Left lung (tissue), 10 donors: ENCODE measurements around the gene BDKRB2. TPM values are rescaled to one million over a fixed set of nuclear protein-coding genes. Genes with fewer than 3 reads are reported as not detected.

Source experiments
- ATAC-seq: fragments of 200-7000 bp; cut with Tn5 transposase; one replicate; pipeline ENCODE4 v1.9.1; 2020; ENCODE audit warnings: moderate library complexity
- DNase-seq, 4 donors: peaks; one replicate each; pipeline ENCODE4 v3.0.0-alpha.2; 2013 to 2020
- H3K27ac ChIP-seq, 2 donors: fragments of 200-600 bp; sonication (generic) in 1 of 2; one replicate each; pipeline versions ENCODE4 v1.5.0 to v1.8.0; 2020 to 2021
- H3K27me3 ChIP-seq, 2 donors: fragments of 200-600 bp; sonication (generic) in 1 of 2; one replicate each; pipeline versions ENCODE4 v1.5.0 to v1.8.0; 2020 to 2021
- H3K36me3 ChIP-seq, 2 donors: fragments of 200-600 bp; sonication (generic) in 1 of 2; one replicate each; pipeline versions ENCODE4 v1.5.0 to v1.8.0; 2020 to 2021
- H3K4me1 ChIP-seq, 2 donors: fragments of 200-600 bp; one replicate each; pipeline ENCODE4 v1.8.0; 2021
- H3K4me3 ChIP-seq, 2 donors: fragments of 200-600 bp; sonication (generic) in 1 of 2; one replicate each; pipeline versions ENCODE4 v1.5.0 to v1.8.0; 2020 to 2021; ENCODE audit warnings: mild to moderate bottlenecking in 1 of 2
- H3K9me3 ChIP-seq, 2 donors: fragments of 200-600 bp; sonication (generic) in 1 of 2; one replicate each; pipeline versions ENCODE4 v1.5.0 to v1.8.0; 2020 to 2021
- intact Hi-C, 2 donors: fragments of 100-400 bp; cut with DNase I; formaldehyde crosslinking; loops; one replicate each; pipeline versions ENCODE4 v1.11.2 to v1.14.2; 2022
- polyA plus RNA-seq, 6 donors: library from polyadenylated mRNA; unstranded; fragments of 120-200 nt; gene quantifications; one replicate each; pipeline ENCODE4 v1.2.1, GENCODE V29; 2013; ENCODE audit not compliant: insufficient read length in 6 of 6
- total RNA-seq, 2 donors: library from RNA; stranded (reverse); fragmentation: NEBNext Ultra II Directional; extraction: Animal tissue kit (Norgen Biotek cat#: 25700); gene quantifications; one replicate each; pipeline ENCODE4 v1.2.1, GENCODE V29; 2021
- TF ChIP-seq, protein P1 (sequence below), 2 donors: fragments of 200-600 bp; sonication (generic) in 1 of 2; IDR thresholded peaks; one replicate each; pipeline versions ENCODE4 v1.5.0 to v1.8.0; 2021; ENCODE audit warnings: antibody characterized with exemption in 2 of 2
- donor health status: DM: no; HTN: yes; CAD: no.
- donor health status: DM: no; HTN: no; CAD: no.

Gene BDKRB2
- total and polyA plus RNA-seq, 8 donors, result 0.80 to 1.9 (median 1.2) TPM

DNA sequence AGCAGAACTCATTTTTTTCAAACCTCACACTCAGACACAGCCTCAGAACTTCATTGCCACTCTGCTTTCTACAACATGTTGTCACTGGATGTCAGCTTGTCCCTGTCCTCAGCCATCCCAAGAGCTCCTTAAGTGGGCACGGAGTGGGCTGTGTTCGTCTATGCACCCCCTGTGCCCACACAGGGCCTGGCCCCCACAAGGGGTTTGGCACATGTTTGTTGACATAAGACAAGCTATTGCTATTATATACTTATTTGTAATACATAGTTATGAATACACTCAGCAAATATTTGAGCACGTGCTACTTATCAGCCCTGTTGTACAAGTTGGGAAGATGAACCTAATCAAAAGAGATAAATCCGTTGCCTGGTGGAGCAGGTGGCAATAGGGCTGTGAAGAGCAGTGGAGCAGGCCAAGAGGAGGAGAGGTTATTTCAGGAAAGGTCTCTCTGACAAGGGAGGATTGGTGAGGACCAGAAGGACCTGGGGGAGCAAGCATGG lies 47.1 kb downstream of the BDKRB2 start:
- TF ChIP-seq, protein P1, sequence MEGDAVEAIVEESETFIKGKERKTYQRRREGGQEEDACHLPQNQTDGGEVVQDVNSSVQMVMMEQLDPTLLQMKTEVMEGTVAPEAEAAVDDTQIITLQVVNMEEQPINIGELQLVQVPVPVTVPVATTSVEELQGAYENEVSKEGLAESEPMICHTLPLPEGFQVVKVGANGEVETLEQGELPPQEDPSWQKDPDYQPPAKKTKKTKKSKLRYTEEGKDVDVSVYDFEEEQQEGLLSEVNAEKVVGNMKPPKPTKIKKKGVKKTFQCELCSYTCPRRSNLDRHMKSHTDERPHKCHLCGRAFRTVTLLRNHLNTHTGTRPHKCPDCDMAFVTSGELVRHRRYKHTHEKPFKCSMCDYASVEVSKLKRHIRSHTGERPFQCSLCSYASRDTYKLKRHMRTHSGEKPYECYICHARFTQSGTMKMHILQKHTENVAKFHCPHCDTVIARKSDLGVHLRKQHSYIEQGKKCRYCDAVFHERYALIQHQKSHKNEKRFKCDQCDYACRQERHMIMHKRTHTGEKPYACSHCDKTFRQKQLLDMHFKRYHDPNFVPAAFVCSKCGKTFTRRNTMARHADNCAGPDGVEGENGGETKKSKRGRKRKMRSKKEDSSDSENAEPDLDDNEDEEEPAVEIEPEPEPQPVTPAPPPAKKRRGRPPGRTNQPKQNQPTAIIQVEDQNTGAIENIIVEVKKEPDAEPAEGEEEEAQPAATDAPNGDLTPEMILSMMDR (IDR thresholded peaks at IDR 0.05), result no peak
- H3K27ac ChIP-seq, result no peak overlapping the region
- ATAC-seq, result no peak
- intact Hi-C loops, result no loop called here
- peaks cover 0 to 11% of the 10 kb centered on the region in 2 donors for H3K27me3 ChIP-seq
- H3K9me3 ChIP-seq, result no peaks in the 10 kb centered on the region
- H3K4me1 ChIP-seq, result no peaks in the 10 kb centered on the region
- peak in 1 of 4 donors; percentile 31 for DNase-seq
- no peak overlapping the region for H3K4me3 ChIP-seq
- no peaks in the 10 kb centered on the region for H3K36me3 ChIP-seq

DNA sequence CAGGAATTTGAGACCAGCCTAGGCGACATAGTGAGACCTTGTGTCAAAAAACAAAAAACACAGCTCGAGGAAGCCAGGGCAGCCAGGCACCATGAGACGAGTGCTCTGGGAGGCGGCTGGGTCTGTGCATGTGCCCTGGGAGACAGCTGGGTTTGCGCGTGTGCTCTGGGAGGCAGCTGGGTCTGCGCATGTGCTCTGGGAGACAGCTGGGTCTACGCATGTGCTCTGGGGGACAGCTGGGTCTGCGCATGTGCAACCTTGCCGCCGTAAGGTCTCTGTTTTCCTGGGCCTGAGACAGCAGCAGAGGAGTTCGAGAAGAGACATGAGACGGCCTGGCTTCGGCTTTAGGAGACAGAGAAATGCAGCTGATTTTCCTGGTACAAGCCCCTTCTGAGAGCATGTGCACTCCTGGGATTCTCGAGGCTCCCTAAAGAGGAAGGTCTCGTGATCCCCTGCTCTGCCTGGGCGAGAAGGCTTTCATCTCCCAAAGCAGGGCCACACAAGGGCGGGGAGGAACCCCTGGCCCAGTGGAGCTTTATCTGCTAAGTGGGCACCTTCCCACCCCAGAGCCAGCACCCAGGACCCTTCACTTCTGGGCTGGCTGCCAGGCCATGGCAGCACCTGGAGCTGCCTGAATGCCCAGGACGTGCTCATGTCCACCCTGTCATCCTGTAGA lies 47.8 kb downstream of the BDKRB2 start:
- ATAC-seq (no peak), DNase-seq (peak in 1 of 4 donors; percentile 48)
- Histone ChIP-seq H3K4me3 (no peak overlapping the region), H3K27ac (no peak overlapping the region), H3K36me3 (no peaks in the 10 kb centered on the region), H3K4me1 (no peaks in the 10 kb centered on the region), H3K27me3 (peaks cover 0 to 16% of the 10 kb centered on the region in 2 donors), H3K9me3 (no peaks in the 10 kb centered on the region)
- TF ChIP-seq, protein P1 (IDR thresholded peaks at IDR 0.05), result no peak
- intact Hi-C loops, result no loop called here

DNA sequence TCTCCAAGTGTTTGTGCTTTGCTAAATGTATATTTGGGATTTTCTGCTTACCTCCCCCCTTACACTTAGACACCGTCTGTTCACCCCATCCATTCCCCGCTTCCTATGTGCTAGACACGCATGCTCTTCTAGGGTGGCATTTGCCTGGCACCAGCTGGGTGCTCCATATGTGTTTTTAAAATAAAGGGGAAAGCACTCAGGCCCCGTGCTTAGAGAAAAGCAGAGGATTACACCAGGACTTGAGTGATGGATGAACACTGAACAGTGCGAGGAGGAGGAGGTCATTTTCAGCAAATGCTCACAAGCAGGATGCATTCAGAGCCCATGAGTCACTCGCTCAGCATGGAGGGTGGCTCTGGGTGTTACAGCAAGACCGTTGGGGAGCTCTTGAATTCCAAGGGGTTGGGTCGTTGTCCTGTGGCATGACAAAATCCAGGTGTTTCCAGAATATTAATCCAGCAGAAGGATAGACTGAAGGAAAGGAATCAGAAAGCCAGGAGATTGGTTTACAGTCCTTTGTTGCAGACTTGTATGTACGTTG lies 48.4 kb downstream of the BDKRB2 start:
- intact Hi-C loops, result no loop called here
- Histone ChIP-seq H3K9me3 (no peaks in the 10 kb centered on the region), H3K4me3 (no peak overlapping the region), H3K36me3 (no peaks in the 10 kb centered on the region), H3K27me3 (peaks cover 0 to 16% of the 10 kb centered on the region in 2 donors), H3K4me1 (no peaks in the 10 kb centered on the region), H3K27ac (no peak overlapping the region)
- peak in 1 of 4 donors; percentile 14 for DNase-seq
- TF ChIP-seq, protein P1 (IDR thresholded peaks at IDR 0.05), result no peak
- peak; percentile 77 for ATAC-seq

DNA sequence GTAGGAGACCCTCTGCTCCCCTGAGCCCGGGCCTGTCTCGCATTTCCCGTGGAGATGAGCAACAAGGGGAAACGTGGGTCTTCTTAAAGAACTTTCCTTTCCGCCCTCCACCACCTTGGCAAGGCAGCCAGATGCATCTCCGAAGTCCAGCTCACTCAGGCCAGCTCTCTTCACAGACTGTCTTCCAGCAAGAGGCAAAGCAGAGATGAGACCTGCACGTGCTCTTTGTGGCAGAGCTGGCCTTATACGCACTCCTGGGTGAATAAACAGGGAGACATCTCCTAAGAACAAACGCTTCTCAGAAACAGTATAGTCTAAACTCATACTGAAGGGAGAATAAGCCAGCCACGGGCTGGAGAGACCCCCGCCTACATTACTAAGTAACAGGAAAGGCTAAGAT lies 50.0 kb downstream of the BDKRB2 start:
- peaks cover 0 to 22% of the 10 kb centered on the region in 2 donors for H3K27me3 ChIP-seq
- intact Hi-C loops, result no loop called here
- H3K4me1 ChIP-seq, result no peaks in the 10 kb centered on the region
- TF ChIP-seq, protein P1 (IDR thresholded peaks at IDR 0.05), result no peak
- DNase-seq (peak in 1 of 4 donors; percentile 10), ATAC-seq (no peak)
- H3K36me3 ChIP-seq, result no peaks in the 10 kb centered on the region
- H3K4me3 ChIP-seq, result no peak overlapping the region
- H3K27ac ChIP-seq, result no peak overlapping the region
- H3K9me3 ChIP-seq, result no peaks in the 10 kb centered on the region

DNA sequence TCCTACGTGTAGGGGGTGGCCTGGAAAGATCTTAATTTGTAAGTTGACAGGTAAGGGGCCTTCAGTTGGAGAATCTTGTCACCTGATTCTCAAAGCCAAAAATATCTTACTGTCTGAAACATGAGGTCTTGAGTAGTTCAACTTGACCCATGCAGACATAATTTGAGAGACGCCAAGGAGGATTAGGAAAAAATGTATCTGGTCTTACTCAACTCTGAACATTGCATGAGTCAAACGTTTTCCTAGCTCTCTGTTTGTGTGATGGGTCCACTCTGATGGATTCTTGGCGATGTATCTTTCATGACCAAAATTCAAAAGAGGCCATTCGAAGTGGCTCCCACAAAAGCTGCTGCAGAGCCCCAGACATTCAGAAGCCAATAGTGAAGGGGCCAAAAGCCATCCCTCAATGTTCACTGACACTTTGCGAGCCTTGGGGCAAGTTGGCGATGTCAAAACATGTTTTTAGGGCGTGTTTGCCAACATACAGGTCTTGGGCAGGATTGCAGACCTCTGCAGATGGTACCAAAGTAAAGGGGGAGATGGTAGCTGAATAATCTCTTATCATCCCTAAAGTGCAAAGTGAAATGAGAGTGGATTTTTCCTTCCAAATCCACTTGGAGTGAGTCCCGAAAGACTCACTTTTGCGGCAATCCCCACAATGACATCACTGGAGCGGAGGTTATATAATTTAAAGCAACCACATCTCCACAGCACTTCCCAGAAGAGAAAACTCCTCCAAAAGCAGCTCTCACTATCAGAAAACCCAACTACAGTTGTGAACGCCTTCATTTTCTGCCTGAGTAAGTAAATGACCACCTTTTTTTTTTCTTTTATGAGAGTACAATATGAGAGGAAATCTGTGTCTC lies 51.1 kb downstream of the BDKRB2 start, which contains the start of gene BDKRB1:
TSS of gene BDKRB1 (plus strand) at position 710 of the 866 bp plus-strand sequence. CDS start 7,473 bp downstream, outside the sequence.
- no peak for DNase-seq
- H3K27me3 ChIP-seq, result peaks cover 0 to 22% of the 10 kb centered on the region in 2 donors
- H3K36me3 ChIP-seq, result no peaks in the 10 kb centered on the region
- H3K4me1 ChIP-seq, result no peaks in the 10 kb centered on the region
- peak within 1 kb of the TSS in 1 of 2 donors; percentile 45 for H3K27ac ChIP-seq
- intact Hi-C loops, result no loop called here
- no peaks in the 10 kb centered on the region for H3K9me3 ChIP-seq
- TF ChIP-seq, protein P1 (IDR thresholded peaks at IDR 0.05), result no peak
- peak; percentile 39 for ATAC-seq
- no peak within 1 kb of the TSS for H3K4me3 ChIP-seq
